K562 (cell line): Measurements from ENCODE around the gene IL27RA. TPM values are rescaled to one million over a fixed set of nuclear protein-coding genes. Genes with fewer than 3 reads are reported as not detected.
"Not testable (repeated sequence)": the region's sequence is repeated elsewhere in the genome, so short reads cannot be mapped to it uniquely, and the experiment has no call there.

Source experiments
- ATAC-seq: fragments of 200-7000 bp; cut with Tn5 transposase; 3 replicates; pipeline ENCODE4 v1.9.1; 2020; ENCODE audit warnings: moderate library complexity
- BruUV-seq: library from RNA; stranded (reverse); fragments of 400-500 nt; replicated peaks from 2 replicates; lab custom pipeline; 2021; lab: Mats Ljungman, UMichigan
- CTCF ChIA-PET: fragments of 300-600 bp; formaldehyde crosslinking; extraction: SDS; loops from one replicate; lab custom pipeline; 2021; ENCODE audit warnings: low intra/inter-chr PET ratio; lab: Yijun Ruan, JAX
- POLR2A ChIA-PET: fragments of 300-600, 350-650 bp; sonication (Branson Sonifier 250); formaldehyde crosslinking; extraction: SDS; loops from one replicate; lab custom pipeline; 2021; ENCODE audit warnings: antibody characterized with exemption, inconsistent platforms; lab: Yijun Ruan, JAX
- DNase-seq, 4 experiments: peaks; one replicate each; pipeline versions ENCODE4 v3.0.0 to v3.0.0-alpha.2; 2011 to 2018; ENCODE audit warnings: low spot score in 3 of 4, mixed read lengths in 3 of 4; ENCODE audit errors: extremely low read depth in 1 of 4
- FAIRE-seq: peaks from 2 replicates; lab custom pipeline; 2011; peaks lifted over from hg19 to GRCh38; lab: Jason Lieb, UNC
- H2AFZ ChIP-seq: 2 replicates; pipeline ENCODE4 v1.6.0; 2011; ENCODE audit warnings: low read depth, low read length, control low read depth, inconsistent platforms
- H3K27ac ChIP-seq: fragments of 200-600 bp; 3 replicates; pipeline ENCODE4 v1.8.0; 2011; ENCODE audit warnings: low read depth, mild to moderate bottlenecking, control low read depth, inconsistent platforms, low read length, moderate library complexity, mixed read lengths; ENCODE audit errors: extremely low read depth
- H3K27me3 ChIP-seq, 2 experiments: fragments of 300-600 bp in 1 of 2; 2 replicates in 1 of 2; 3 replicates in 1 of 2; pipeline versions ENCODE4 v1.6.0 to v1.8.0; 2011; ENCODE audit warnings: inconsistent platforms in 2 of 2, low read length in 2 of 2, mild to moderate bottlenecking in 1 of 2, mixed read lengths in 1 of 2, moderate library complexity in 1 of 2; ENCODE audit not compliant: control insufficient read depth in 2 of 2, insufficient read depth in 2 of 2
- H3K36me3 ChIP-seq: fragments of 300-600 bp; 3 replicates; pipeline ENCODE4 v1.8.0; 2011; ENCODE audit warnings: mild to moderate bottlenecking, low read length, inconsistent platforms; ENCODE audit not compliant: control insufficient read depth, insufficient read depth
- H3K4me1 ChIP-seq, 2 experiments: fragments of 200-600 bp in 1 of 2; replicated peaks in 1 of 2; 2 replicates in 1 of 2; 3 replicates in 1 of 2; pipeline versions ENCODE4 v1.5.1 to v1.8.0; 2011; ENCODE audit warnings: inconsistent platforms in 2 of 2, low read length in 2 of 2, mild to moderate bottlenecking in 1 of 2, mixed read lengths in 1 of 2, moderate library complexity in 1 of 2; ENCODE audit not compliant: control insufficient read depth in 2 of 2, insufficient read depth in 2 of 2
- H3K4me2 ChIP-seq: 2 replicates; pipeline ENCODE4 v1.6.1; 2011; ENCODE audit warnings: low read length, control low read depth, inconsistent platforms, mixed read lengths; ENCODE audit not compliant: insufficient read depth
- H3K4me3 ChIP-seq: fragments of 200-600 bp; sonication (generic), shearing (Covaris generic); 2 replicates; pipeline ENCODE4 v1.5.1; 2016; ENCODE audit warnings: control low read depth, inconsistent platforms
- H3K79me2 ChIP-seq: fragments of 200-600 bp; 3 replicates; pipeline ENCODE4 v1.8.0; 2011; ENCODE audit warnings: low read length, inconsistent platforms; ENCODE audit not compliant: control insufficient read depth, insufficient read depth
- H3K9ac ChIP-seq, 2 experiments: 2 replicates each; pipeline versions ENCODE4 v1.6.0 to v1.6.1; 2011; ENCODE audit warnings: low read depth in 2 of 2, low read length in 2 of 2, control low read depth in 1 of 2, inconsistent platforms in 1 of 2, mild to moderate bottlenecking in 1 of 2, mixed read lengths in 1 of 2; ENCODE audit not compliant: insufficient read depth in 1 of 2
- H3K9me1 ChIP-seq: one replicate; pipeline ENCODE4 v1.6.0; 2011; ENCODE audit warnings: inconsistent platforms, mild to moderate bottlenecking, low read length, moderate library complexity; ENCODE audit not compliant: control insufficient read depth, insufficient read depth
- H3K9me3 ChIP-seq: replicated peaks from 2 replicates; pipeline ENCODE4 v1.5.1; 2011; ENCODE audit warnings: low read depth, low read length, inconsistent platforms; ENCODE audit not compliant: control insufficient read depth, insufficient read depth
- H4K20me1 ChIP-seq: replicated peaks from 2 replicates; pipeline ENCODE4 v1.6.1; 2011; ENCODE audit warnings: low read length, inconsistent platforms, mixed read lengths; ENCODE audit not compliant: control insufficient read depth, insufficient read depth
- CREB1 ChIP-seq, 2 experiments: sonication (generic) in 1 of 2; formaldehyde crosslinking in 1 of 2; IDR thresholded peaks; 2 replicates each; pipeline versions ENCODE4 v1.6.1 to v1.8.0; 2012 to 2022; ENCODE audit warnings: inconsistent platforms in 1 of 2, mild to moderate bottlenecking in 1 of 2, missing genetic modification reagents in 1 of 2, moderate library complexity in 1 of 2
- HEY1 ChIP-seq: fragments of 250-450 bp; sonication (Bioruptor Pico); IDR thresholded peaks from 2 replicates; pipeline ENCODE4 v1.5.0; 2020; ENCODE audit warnings: mild to moderate bottlenecking, moderate library complexity, borderline replicate concordance
- SIN3B ChIP-seq: fragments of 450-650 bp; IDR thresholded peaks from 2 replicates; pipeline ENCODE4 v1.6.1; 2017; ENCODE audit warnings: low read depth, mild to moderate bottlenecking, moderate library complexity
- TRIM28 ChIP-seq: fragments of 450-650 bp; IDR thresholded peaks from 2 replicates; pipeline ENCODE4 v1.6.1; 2017
- ZBTB1 ChIP-seq: sonication (generic); formaldehyde crosslinking; IDR thresholded peaks from 2 replicates; pipeline ENCODE4 v1.8.1; 2023; ENCODE audit warnings: missing genetic modification reagents, low read depth, mild to moderate bottlenecking, borderline replicate concordance
- ZNF23 ChIP-seq: fragments of 250-450 bp; sonication (Bioruptor Pico); IDR thresholded peaks from 2 replicates; pipeline ENCODE4 v1.4.0; 2020; ENCODE audit warnings: mild to moderate bottlenecking
- ZNF740 ChIP-seq, 3 experiments: fragments of 200-800 bp in 1 of 3; sonication (Bioruptor generic) in 1 of 3; sonication (generic) in 1 of 3; formaldehyde crosslinking in 1 of 3; IDR thresholded peaks; 2 replicates each; pipeline versions ENCODE4 v1.6.1 to v1.8.0; 2016 to 2022; ENCODE audit warnings: mild to moderate bottlenecking in 2 of 3, missing compliant biosample characterization in 2 of 3, missing genetic modification characterization in 2 of 3, missing genetic modification reagents in 1 of 3
- WGBS: fragments of 100-300 bp; shearing (Covaris generic); methylation state at CpG from one replicate; pipeline ENCODE4 v1.1.6; 2016; ENCODE audit warnings: low coverage, mixed read lengths; ENCODE audit not compliant: insufficient coverage; ENCODE audit errors: missing lambda C conversion rate; 5-methylcytosine and 5-hydroxymethylcytosine counted together
- in situ Hi-C: fragments of 300-500 bp; cut with MboI; formaldehyde crosslinking; loops from 4 replicates; pipeline ENCODE4 v1.15.0; 2018; ENCODE audit warnings: inconsistent platforms, mixed read lengths
- intact Hi-C: fragments of 100-400 bp; cut with micrococcal nuclease; formaldehyde crosslinking; loops from 2 replicates; pipeline ENCODE4 v1.14.2; 2022
- polyA plus RNA-seq, 8 experiments: library from polyadenylated mRNA; depleted of rRNA in 4 of 8; stranded (reverse) in 5 of 8; unstranded in 3 of 8; fragments of >200 nt; fragmentation: Nextera tagmentation in 2 of 8; fragmentation: Illumina TruSeq in 1 of 8; extraction: Ambion mirVana in 2 of 8; extraction: Trizol in 1 of 8; gene quantifications; 2 replicates each; pipeline versions ENCODE4 v1.2.1 to v1.2.3, GENCODE V29; 2011 to 2014; ENCODE audit warnings: inconsistent platforms in 1 of 8, missing spikeins in 1 of 8
- total RNA-seq, 7 experiments: library from RNA; depleted of rRNA in 6 of 7; stranded (reverse); fragments of >200 nt in 6 of 7; fragmentation: Illumina TruSeq in 2 of 7; extraction: Trizol in 2 of 7; gene quantifications; 2 replicates each; pipeline versions ENCODE4 v1.2.1 to v1.2.3, GENCODE V29; 2011 to 2021; ENCODE audit warnings: low replicate concordance in 1 of 7

The IL27RA gene
- total and polyA plus RNA-seq, 9 of the 15 experiments (the other 6 are each of a cell fraction or from before 2014, with no cell fraction given), result 1.9 to 15.9 (median 12.0) TPM

GRCh38 chr19:14019100-14019499 is 12.5 kb upstream of the IL27RA start:
- Histone ChIP-seq H3K4me1 (peaks cover 9 to 16% of the 10 kb centered on the region in 2 experiments), H3K4me3 (no peak overlapping the region), H3K27ac (no peak overlapping the region), H3K9me1 (no peaks in the 10 kb centered on the region), H3K79me2 (no peaks in the 10 kb centered on the region), H3K9me3 (no peaks in the 10 kb centered on the region; the same call in 1 of the 2 replicates), H2AFZ (peak overlapping the region; percentile 81), H3K27me3 (no peaks in the 10 kb centered on the region), H3K36me3 (no peaks in the 10 kb centered on the region)
- ATAC-seq, result no peak
- POLR2A ChIA-PET, result interaction anchor here (0.6 to 1.7 kb wide), 5 partner anchors 11 to 390 kb away, joined by 3 to 10 read pairs (median 3); partner anchors contain the start of genes ASF1B, DCAF15 and RFX1
- DNase-seq, result no peak
- no TSS peak for BruUV-seq
- no peak for FAIRE-seq
- TF ChIP-seq CREB1 (IDR thresholded peaks at IDR 0.05) (no peak), CREB1 (CRISPR knock-in tag; IDR thresholded peaks at IDR 0.05) (no peak), ZNF23 (CRISPR knock-in tag) (no peak), ZBTB1 (CRISPR knock-in tag) (no peak), ZNF740 (CRISPR knock-in tag; IDR thresholded peaks at IDR 0.05) (no peak), ZNF740 (tag; IDR thresholded peaks at IDR 0.05) (no peak), SIN3B (no peak), HEY1 (CRISPR knock-in tag) (no peak), TRIM28 (no peak)
- TF ChIP-seq, all 486 proteins: peak for 0
- Histone ChIP-seq H3K9ac (peak overlapping the region in 1 of 2 experiments; percentile 79; a peak in 2 of 4 replicates), H3K4me2 (no peak overlapping the region), H4K20me1 (no peaks in the 10 kb centered on the region)
- 66% methylated on average over 6 of the region's 6 CpGs for WGBS
- in situ Hi-C loops, result no loop called here
- intact Hi-C loops, result no loop called here
- CTCF ChIA-PET, result no interaction called here

- H3K4me2 ChIP-seq, ATAC-seq, intact Hi-C loops, H3K9me3 ChIP-seq, DNase-seq, in situ Hi-C loops, H3K27me3 ChIP-seq, H3K4me3 ChIP-seq, FAIRE-seq, H3K79me2 ChIP-seq, BruUV-seq, H4K20me1 ChIP-seq, H3K9ac ChIP-seq, H3K36me3 ChIP-seq, CTCF ChIA-PET, H3K9me1 ChIP-seq, H3K27ac ChIP-seq, H2AFZ ChIP-seq: not testable (repeated sequence)
- POLR2A ChIA-PET, result interaction anchor here (0.6 to 1.7 kb wide), 2 partner anchors 13 to 389 kb away, joined by 3 to 10 read pairs; partner anchors contain the start of gene RFX1
- 90% methylated on average over 3 of the region's 3 CpGs for WGBS
- peaks cover 9 to 16% of the 10 kb centered on the region in 2 experiments for H3K4me1 ChIP-seq
Measured at GRCh38 chr19:14019739-14020138, 11.8 kb upstream of the IL27RA start.
